Thyroid gland (tissue), 4 donors: Measurements from ENCODE around the gene MYLK2.

ENCODE experiments used
- CTCF ChIP-seq, 6 experiments: fragments of 200-600 bp in 3 of 6; fragments of 450-650 bp in 3 of 6; sonication (generic) in 3 of 6; IDR thresholded peaks; one replicate each; pipeline ENCODE4 v1.5.1; 2016 to 2019; ENCODE audit warnings: antibody characterized with exemption in 6 of 6, mild to moderate bottlenecking in 2 of 6, inconsistent platforms in 1 of 6, moderate library complexity in 1 of 6
- POLR2A ChIP-seq, 2 donors: fragments of 450-650 bp; IDR thresholded peaks; one replicate each; pipeline ENCODE4 v1.6.1; 2017; ENCODE audit warnings: antibody characterized with exemption in 2 of 2, mild to moderate bottlenecking in 2 of 2, moderate library complexity in 1 of 2

GRCh38 chr20:31827059-31827458, 7.9 kb downstream of the MYLK2 start:
- TF ChIP-seq CTCF (IDR thresholded peaks at IDR 0.05) = no peak
- TF ChIP-seq POLR2A (IDR thresholded peaks at IDR 0.05) = no peak
